ENCODE measurements around the gene DYTN.

DYTN gene

GRCh38 chr2:206614811-206615210 lies 103.4 kb downstream of the DYTN start:
- DNase-seq (ENCODE audit: low spot score): no peak

- no peak for DNase-seq (ENCODE audit: low spot score)
Measured at GRCh38 chr2:206611736-206612135, 106.5 kb downstream of the DYTN start.

GRCh38 chr2:206611191-206611590 lies 107.0 kb downstream of the DYTN start:
- no peak for DNase-seq (ENCODE audit: low spot score)

GRCh38 chr2:206610451-206610850 lies 107.7 kb downstream of the DYTN start:
- DNase-seq (ENCODE audit: low spot score): no peak

- DNase-seq (ENCODE audit: low spot score): no peak
Measured at GRCh38 chr2:206603243-206603642, 115.0 kb downstream of the DYTN start.

Measured in cerebellar cortex (tissue), 1 donor.